Stimulated activated CD8-positive, alpha-beta memory T cell treated with anti-CD3 and anti-CD28 coated beads, Interleukin-7, amount 100 ng/mL, for 24 hours (primary cell): Measurements from ENCODE around the gene NDUFS6.
"Not testable (repeated sequence)": the region's sequence is repeated elsewhere in the genome, so short reads cannot be mapped to it uniquely, and the experiment has no call there.

Experiments
- DNase-seq: peaks from one replicate; pipeline ENCODE4 v3.0.0-alpha.2; 2020; ENCODE audit warnings: low read depth

The NDUFS6 gene

DNA sequence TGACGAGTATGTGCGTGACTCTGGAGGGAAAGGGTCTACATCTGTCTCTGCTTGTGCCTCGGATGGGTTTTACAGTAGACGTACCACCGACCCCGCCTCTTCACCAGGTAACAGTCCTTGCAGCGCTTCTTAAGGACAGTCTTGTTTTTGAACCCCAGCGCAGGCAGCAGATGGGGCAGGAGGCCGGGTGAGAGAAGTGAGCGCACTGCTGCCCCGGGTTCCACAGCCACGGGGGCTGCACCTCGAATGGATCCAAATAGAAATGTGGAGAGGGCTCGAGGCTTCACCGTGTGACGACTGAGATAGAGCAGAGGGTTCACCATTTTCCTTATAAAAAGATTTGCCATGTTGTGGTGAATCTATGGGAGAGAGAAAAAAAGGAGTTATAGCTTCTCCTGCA lies 2.6 kb upstream of the NDUFS6 start:
- DNase-seq: not testable (repeated sequence)

DNA sequence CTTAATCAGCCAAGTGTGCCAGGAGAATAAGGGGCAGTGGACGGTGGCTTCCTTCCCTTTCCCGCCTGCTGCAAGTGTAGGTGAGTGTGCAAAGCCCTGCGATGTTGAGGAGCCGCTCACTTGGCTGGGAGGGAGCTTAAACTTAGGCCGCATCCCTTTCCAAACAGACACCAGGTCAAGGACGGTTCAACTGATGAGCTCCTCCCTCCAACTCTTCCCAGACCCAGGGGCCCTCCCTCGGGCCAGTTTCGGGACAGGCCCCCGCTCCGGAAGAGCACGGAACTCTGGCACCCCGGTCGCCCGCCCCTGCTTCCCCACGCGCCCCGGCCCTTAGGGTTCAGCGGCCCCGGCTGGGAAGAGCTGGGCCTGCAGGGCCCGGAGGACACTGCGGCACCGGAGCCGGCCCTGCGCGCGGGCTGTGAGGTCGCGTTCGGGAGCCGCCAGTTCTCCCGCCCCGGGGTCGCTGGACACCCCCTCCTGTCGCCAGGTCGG lies 2.1 kb upstream of the NDUFS6 start:
- DNase-seq: no peak

DNA sequence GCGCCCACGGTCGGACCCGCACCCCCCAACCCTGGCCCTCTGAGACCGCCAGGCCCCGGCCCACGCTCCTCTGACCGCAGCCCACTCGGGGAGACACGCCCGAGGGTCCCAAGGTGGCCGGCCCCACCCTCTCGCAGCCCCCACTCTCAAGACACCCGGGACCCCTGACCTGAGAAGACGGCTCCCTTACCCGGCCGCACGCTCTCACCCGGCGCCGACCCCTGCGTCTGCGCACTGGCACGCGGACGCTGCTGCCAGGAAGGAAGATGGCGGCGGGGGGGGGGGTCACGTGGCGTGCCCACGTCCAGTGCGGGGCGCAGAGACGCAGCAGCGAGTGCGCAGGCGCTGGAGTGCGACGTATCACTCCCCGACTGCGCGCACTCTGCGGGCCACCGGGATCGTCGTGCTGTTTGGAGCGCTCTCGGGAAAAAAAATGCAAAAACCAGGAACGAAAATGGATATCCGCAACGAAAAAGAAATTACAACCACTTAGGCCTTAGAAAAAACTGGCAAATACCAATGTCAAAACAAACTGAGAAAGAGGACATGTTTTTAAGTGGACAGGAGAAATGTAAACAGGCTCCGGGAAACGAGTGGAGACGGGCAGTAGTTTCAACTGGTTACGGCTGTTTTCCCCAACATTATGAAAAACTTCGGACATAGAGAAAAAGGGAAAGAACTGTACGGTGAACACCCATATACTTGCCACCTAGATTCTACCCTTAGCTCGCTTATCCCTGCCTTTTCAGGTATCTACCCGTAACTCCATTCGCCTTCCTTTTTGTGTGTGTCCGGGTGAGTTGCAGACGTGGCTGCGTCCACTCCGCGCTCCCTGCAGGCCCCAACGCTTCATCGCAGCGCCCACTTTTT lies 1.4 kb upstream of the NDUFS6 start, which contains the start of gene MRPL36:
Gene MRPL36, minus strand, starts transcription at position 236 of the 870 bp plus-strand sequence. CDS start 902 bp downstream, outside the sequence.
- DNase-seq: peak; percentile 85

DNA sequence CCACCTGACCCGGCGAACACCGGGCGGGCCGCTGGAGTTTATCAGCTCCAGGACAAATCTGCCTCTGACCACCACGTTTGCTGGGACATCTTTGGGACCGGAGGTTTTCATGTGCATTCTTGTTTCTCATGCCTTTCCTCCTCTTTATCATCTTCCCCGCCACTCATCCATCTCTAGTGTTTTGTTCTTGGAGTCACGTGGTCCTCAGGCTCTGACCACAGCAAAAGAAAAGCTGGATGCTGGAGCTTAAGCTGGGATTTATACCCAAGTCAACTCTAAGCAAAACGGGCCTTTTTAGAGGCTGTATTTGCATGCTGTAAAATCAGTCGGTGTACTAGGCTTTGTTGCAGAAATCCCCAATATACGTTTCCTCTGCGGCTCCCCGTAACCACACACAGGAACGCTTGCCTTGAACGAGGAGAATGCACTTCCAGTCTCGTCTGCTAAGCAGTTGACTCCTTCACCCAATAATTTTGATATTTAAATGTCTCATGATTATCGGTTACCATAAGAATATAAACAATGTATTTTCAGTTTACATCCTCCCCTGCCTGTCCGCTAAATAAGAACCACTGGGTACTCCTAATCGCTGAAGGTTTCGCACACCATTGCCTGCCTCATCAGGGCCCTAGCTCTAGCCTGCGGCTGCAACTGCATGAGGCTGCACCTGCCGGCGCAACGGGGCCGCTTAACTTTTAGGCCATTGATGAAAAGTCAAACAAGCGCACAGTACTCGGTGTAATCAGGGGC lies 560 bp upstream of the NDUFS6 start:
- no peak for DNase-seq

DNA sequence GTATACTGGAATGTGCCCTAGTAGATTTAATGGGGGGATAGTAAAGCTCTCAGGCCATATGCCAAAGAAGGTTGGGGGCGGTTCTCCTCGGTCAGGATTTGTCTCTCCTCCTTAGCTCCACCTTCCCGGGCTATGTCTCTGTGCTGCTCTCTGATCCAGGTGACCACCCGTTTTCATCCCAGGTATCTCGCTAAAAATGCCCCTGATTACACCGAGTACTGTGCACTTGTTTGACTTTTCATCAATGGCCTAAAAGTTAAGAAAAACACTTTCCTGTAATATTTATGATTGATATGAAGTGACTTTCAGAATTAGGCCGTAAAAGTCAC lies 724 bp downstream of the NDUFS6 start:
- DNase-seq: no peak

DNA sequence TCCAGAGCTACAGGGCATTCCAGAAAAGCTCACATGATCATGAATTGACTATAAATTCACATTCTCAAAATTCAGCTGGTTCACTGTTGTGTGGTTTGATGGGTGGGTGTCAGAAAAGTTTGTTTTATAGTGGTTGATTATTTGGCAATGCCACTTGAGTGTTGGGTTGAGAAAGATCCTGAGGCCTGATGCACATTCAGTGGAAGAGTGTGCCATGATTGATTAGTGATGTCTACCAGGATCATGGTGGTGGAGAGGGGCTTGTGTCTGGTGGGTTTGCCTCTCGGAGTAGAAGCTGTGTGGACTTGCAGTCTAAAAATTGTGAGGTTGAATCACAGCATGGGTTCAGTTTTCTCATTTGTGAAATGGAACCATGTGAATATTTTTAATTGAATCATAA lies 2.0 kb downstream of the NDUFS6 start:
- DNase-seq: no peak

DNA sequence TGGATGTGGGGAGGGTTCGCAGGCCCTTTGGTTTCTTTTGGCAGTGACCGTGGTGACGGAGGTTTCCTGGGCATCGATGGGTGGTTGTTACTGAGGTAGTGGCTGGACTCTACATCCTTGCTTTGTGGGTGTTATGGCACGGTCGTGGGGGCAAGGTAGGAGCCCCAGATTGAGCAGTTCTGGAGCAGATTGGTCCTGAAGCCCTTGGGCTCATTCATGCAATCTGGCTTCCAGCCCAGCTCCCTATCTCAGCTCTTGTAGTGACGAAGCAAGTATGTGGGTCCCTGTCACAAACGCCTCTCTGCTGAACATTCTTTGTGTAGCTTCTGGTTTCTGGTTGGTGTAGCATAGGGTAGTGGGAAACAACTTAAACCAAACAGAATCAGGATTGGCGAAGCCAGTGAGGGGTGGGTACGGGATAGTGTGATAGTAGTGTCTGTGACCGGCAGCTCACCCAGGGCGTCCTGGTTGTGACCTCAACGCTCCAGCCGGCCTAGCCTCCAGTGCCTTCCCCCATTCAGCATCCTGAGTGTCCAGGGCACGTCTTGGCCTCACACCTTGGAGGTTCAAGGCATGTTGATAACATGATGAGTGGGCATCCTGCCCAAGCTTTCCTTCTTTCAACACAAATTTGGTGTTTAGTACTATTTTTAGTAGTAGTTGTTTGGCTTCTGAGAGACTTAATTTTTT lies 2.9 kb downstream of the NDUFS6 start:
- no peak for DNase-seq

DNA sequence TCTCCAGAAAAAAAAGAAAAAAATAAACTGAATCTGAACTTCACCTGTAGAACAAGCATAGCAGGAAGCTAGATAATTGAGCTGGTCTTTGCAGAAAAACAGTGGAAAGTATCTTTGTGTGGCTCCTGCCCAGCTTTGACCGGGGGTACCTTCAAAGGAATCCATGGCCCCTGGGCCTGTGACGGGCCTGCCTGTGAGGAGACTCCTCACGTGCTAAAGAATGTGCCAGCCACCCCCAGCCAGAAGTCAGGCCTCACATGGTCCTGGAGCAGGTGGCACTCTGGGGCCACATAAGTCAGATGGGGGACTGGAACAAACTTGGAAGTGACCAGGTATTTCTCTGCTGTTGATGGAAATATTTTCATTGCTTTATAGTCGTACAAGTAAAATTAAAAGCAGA lies 4.1 kb downstream of the NDUFS6 start:
- no peak for DNase-seq

DNA sequence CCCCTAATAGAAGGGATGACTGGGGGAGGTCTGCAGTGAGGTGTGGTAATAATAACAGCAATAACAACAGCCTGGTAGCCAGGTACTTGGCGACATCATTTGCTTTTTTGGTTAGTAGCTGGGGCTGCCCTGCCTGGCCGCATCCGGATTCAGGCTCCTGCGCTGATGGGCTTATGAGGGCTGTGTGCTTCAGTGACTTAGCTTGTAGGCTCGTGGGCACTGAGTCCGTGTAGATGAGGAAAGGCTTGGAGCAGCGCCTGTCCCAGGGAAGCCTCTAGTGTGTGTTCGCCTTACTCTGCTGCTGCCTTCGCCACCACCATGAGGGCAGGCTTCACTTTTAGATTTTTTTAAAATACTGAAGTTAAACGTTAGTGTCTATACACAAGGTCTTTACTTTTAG lies 4.5 kb downstream of the NDUFS6 start:
- DNase-seq: no peak

DNA sequence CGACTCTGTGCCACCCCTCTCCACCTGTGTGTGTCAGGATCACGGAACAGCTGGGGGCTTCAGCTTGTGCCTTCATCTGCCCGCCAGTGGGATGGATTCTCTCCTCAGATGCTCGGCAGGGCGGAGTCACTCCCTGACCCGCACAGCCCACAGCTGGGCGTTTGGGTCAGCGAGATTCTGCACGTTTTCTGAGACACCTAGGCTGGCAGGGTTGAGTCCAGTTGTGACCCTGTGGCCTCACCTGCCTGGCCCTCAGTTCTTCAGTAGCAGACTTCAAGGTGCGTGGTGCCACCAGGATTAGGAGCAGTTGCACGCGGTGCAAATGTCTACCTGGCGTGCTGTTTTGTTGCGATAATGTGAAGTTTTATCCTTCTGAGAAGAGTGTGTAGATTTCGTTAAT lies 5.0 kb downstream of the NDUFS6 start:
- no peak for DNase-seq

DNA sequence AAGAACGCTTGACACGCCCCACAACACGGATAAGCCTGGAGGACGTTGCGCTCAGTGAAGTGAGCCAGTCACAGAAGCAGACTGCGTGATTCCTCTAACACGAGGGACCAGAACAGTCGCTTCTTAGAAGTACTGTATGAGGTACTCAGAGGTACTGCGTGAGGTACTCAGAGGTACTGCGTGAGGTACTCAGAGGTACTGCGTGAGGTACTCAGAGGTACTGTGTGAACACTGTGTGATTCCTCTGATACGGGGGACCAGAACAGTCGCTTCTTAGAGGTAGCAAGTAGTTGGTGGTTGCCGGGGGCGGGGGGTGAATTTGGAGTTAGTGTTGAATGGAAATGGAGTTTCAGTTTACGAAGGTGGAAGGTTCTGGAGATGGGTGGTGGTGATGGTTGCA lies 5.8 kb downstream of the NDUFS6 start:
- no peak for DNase-seq

DNA sequence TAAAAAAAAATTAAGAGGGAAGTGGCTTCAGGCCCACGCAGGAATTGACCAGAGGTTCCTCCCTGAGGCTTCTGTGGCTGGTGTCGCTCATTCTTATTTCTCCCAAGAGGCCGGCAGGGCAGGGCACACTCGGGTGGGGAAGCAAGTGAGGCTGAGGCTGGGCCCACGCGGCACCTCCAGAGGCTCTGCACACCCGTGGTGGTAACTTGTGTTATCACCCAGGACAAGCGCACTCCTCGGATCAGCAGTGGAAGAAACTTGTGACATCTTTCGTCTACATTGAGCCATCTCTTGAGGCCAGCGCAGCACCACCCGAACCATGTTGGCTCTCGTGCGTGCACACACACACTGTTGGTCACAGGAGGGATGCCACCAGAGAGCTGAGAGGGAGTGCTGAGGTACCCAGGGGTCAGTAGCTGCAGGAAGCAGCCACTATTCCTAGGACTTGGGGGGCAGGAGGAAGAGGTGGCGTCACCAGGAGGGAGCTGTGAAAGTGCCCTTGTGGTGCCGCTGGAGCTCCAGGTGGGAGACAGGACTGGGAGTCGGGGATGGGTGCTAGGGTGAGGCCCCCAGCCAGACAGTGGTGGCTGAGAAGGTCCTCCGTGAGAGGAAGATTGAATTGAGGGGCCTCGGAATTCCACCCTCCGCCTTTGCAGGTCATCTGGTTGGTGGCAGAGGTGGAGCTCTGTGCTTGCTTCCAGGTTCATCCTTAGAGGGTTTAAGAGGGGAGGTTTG lies 6.4 kb downstream of the NDUFS6 start:
- no peak for DNase-seq

DNA sequence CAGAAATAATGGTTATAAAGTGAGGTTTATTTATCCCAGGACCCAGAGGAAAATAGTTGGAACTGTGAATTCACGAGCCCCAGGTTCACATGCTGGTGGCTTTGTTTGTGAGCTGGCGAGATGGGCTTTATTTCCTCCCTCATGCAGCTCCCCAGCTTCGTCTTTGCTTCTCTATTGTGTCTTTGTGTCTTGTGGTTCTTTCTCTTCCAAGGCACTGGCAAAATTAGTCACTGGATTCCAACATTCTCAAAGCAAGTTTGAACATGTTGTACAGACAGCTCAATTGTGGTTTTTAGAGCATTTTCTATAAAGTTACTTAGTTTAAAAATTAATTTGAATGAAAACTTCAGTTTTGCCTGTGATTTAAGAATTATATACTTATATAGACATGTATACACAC lies 7.2 kb downstream of the NDUFS6 start:
- DNase-seq: no peak

DNA sequence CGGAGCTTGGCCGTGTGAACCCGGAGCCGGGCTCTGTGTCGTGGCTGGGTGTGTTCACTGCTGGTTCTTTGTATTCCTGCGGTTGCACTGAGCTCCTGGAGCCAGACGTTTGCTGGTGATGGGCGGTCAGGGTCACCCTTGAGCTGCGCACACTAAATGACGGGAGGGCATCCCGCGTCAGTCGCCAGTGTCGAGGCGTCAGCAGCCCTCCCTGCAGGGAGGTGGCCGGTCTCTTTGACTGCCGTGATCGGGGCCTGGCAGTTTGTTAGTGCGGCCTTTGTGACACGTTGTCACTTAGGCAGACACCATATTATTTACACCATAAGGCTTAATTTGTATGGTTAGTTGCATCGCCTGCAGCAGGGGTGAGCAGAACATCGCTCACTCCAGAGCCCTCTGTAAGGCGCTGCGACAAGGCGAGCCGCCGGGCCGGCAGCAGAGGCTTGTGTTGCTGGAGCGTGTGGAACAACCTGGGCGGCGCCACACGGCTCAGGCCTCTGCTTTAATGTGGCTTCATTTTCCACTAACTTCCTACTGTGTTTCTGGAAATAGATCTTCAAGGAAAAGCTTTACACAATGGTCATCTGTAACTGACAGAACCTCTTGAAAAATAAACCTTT lies 8.3 kb downstream of the NDUFS6 start:
- no peak for DNase-seq

DNA sequence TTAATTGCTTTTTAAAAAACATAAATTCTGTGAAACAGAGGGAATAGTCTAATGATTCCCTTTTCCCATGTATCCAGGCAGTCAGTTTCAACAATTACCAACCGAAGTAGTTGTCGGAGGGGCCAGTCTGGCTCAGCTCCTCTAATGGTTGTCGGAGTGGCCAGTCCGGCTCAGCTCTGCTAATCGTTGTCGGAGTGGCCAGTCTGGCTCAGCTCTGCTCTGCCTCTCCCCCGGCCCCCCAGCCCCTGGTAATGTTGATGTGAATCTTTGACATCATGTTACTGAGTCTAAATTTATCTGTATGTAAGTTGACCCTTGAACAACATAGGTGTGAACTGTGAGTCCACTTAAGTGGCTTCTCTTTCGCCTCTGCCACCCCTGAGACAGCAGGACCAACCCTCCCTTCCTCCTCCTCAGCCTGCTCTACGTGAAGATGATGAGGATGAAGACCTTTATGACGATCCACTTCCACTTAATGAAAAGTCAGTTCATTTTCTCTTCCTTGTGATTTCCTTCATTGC lies 9.4 kb downstream of the NDUFS6 start:
- DNase-seq: no peak

DNA sequence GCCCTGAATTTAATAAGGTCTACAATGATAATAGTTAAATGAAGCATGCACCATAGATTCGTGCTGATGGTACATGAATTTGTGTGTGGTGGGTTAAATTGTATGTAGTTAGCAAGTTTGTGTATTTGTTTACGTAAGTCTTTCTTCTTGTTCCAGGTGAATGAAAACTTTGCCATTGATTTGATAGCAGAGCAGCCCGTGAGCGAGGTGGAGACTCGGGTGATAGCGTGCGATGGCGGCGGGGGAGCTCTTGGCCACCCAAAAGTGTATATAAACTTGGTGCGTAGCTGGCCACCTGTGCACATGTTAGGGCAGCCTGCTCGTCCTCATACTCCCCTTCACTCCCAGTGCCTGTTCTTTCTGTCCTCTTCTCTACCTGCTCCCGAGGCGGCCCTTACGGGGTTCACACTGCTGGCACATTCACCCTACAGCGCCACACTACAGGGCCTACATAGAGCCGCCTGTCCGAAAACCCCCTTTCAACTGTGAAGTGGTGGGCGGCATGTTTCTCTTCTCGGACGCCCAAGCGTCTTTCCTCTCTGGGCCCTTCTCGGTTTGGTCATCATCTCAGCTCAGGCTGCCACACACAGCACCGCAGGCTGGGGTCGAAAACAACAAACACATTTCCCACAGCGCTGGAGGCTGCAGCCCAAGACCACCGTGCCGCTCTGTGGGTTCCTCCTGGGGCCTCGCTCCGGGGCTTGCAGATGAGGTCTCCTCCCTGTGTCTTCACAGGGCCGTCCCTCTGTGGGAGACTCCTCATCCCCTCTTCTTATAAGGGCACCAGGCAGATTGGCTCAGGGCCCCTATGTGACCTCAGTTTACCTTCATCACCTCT lies 13.2 kb downstream of the NDUFS6 start:
- no peak for DNase-seq

DNA sequence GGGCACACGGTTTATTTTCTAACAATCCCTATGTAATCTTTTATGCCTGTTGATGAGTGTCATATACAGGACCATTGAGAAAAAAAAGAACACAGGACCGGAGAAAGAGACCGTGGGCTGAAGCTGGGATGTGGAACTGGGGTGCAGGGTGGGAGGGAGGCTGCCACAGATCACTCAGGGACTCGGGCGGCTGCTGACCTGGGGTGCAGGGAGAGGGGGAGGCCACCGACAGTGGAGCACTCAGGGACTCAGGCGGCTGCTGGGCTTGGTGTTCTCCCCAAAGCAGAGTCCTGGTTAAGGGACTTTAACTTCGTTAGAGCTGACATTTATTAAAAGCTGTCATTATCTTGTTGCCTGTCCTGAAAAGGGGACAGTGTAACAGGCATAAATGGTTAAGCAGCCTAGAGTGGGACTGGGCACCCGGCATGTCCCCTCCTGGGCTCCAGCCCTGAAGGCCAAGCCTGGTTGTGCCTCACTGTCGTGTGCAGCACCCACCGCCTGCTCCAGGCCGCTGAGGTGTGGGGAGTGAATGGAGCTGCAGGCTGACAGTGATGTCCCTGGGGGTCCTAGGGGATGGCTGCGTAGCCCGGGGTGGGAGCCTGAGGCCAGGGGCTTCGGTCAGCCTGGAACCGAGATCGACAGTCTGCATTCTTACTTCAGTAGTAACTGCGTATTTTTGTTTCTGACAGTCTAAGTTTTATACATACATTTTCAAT lies 14.0 kb downstream of the NDUFS6 start:
- DNase-seq: no peak

DNA sequence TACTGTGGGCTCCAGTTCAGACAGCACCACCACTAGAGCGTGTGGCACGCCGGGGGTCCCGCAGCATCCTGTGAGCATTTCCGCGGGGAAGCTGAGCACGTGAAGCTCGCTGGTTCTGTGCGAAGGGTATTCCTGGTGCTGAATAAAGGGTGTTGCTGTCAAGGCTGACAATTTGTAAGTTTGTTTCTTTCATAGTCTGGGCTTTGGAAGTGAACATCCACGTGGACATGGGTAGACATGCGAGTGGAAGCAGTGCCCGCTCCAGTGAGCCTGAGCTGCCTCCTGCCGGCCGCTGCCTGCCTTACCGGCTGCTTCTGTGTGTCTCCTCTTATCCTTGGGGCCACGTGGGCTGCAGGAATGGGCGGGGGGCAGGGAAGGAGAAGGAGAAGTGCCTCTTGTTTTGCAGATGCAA lies 14.7 kb downstream of the NDUFS6 start:
- no peak for DNase-seq

DNA sequence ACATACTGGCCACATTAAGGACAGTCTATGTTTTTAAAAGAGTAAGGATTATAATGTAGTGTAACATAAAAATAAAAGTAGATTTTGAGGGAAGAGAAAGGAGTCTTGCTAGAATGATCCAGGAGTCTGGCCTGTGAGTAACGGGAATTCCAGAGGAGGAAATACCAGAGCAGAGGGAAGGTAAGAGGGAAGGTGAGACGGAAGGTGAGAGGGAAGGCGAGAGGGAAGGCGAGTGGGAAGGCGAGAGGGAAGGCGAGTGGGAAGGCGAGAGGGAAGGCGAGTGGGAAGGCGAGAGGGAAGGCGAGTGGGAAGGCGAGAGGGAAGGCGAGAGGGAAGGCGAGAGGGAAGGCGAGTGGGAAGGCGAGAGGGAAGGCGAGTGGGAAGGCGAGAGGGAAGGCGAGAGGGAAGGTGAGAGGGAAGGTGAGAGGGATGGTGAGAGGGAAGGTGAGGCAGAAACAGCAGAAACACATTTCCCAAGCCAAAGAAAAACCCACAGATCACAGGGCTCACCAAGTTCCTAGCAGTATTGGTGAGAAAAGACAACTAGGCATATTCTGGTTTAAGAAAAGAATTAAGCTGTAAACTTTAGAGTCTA lies 15.4 kb downstream of the NDUFS6 start:
- not testable (repeated sequence) for DNase-seq
